GM18519 (cell line): Measurements from ENCODE around the gene CASTOR2.
"Not testable (repeated sequence)": the region's sequence is repeated elsewhere in the genome, so short reads cannot be mapped to it uniquely, and the experiment has no call there.

ENCODE experiments used
- ATAC-seq: cut with Tn5 transposase; IDR thresholded peaks from one replicate; pipeline ENCODE4 v1.9.1; 2021; ENCODE audit warnings: mild to moderate bottlenecking, moderate library complexity; ENCODE audit not compliant: unreplicated experiment, low FRiP score

The CASTOR2 gene

DNA sequence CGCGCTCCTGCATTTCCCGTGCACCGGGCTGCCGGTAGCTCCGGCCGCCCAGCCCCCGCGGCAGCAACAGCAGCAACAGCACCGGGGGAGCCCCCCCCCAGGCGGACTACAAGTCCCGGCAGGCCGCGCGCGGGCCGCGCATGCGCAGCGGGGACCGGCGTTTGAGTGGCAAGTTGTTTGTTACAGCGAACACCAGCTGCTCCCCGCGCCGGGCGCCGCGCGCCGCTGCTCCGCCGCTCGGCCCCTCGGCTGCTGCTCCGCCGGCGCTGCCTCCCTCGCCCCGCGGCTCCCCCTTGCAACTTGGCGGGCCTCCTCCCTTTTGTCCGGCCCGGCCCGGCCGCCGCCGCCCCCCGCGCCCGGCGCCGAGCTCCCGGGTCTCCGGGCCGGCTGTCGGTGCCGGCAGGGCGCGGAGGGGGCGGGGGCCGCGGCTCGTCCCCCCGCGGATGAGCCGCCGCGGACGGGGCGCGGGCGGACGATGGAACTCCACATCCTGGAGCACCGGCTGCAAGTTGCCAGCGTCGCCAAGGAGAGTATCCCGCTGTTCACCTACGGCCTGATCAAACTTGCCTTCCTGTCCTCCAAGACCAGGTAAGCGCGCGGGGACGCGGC, at the start of gene CASTOR2:
Gene CASTOR2 (plus strand): TSS at position 195 of the 609 bp plus-strand sequence. CDS start 281 bp downstream, at position 476.
- peak; percentile 75 for ATAC-seq

DNA sequence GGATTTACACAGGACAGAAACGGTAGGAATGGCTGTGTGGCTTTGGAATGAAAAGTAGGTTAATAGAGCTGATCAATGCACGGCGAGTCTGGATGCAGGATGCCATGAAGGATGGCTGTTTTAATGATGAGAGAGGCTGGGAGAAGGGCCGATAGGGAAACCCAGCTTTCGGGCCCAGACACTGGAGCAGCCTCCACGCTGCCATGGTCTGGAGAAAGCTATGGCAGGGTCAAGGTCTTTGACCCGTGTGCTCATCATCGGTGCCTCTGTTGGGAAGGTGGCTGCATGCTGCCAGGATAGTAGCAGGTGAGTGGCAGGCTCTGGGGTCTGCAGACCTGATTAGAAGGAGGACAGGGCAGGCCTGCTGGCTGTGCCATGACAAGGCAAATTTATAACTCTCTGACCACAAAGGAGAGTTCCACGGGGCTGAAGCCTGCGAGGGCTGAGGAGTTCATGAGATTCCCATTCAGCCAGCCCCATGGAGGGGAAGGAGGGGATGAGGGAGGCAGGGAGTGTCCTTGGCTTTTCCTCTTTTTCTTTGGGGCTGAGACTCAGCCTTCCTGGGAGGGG, 42.1 kb upstream of the CASTOR2 start:
- not testable (repeated sequence) for ATAC-seq

DNA sequence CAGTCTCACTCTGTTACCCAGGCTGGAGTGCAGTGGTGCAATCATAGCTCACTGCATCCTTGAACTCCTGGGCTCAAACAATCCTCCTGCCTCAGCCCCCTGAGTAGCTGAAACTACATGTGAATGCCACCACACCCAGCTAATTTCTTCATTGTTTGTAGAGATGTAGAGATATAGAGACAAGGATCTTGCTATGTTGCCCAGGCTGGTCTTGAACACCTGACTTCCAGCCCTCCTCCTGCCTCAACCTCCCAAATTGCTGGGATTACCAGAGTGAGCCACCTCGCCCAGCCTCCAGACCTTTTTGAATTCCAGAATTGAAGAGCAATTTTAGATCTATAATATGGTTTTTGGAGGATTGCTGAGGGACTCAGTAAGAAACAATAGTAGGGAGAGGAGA, 40.9 kb upstream of the CASTOR2 start:
- ATAC-seq = not testable (repeated sequence)

DNA sequence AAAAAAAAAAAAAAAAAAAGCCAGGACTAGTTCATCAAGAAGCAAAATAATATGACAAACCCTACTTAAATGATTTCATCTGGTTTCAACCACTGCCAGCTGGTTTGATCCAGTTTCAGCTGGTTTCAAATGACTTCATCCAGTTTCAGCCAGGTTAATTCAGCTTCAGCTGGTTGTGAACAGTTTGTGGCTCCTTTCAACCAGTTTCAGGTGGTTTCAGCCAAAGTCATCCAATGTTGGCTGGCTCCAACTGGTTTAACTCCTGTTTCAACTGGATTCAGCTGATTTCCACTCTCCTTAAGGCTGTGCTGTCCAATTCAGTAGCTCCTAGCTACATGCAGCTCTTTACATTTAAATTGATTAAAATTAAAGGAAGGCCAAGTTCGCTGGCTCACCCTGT, 37.5 kb upstream of the CASTOR2 start:
- ATAC-seq = not testable (repeated sequence)

DNA sequence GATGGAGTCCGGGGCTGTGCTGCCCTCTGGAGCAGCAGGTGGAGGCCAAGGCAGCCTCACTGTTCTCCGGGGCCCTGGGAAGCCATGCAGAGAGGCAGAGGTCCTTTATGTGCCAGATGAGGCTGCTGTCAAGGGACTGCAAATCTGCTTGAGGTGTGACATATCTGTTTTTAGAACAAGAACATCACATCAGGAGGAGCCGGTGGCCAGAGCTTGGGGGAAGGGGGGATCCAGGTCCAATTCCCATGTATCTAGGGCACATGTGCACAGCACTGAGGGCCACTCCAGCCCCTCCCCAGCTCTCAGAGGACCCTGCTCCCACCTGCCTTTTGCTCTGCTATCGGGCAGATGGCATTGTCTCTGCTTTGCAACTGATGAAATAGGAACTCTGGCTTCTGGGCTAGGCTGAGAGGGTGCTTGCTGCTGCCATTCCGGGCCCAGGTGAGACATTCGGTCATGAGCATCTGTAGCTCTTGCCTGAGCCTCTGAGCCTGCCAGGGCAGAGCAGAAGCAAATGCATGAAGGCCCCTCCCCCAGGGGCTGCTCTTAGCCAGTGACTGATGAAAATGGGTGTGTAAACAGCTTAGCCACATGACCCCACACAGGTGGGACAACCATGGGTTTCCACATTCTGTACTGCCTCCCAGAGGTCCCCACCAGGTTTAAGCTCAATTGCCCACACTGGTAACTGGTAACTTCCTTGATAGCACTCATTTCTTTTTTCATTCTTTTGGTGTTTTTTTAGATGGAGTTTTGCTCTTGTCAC, 32.8 kb upstream of the CASTOR2 start:
- ATAC-seq = not testable (repeated sequence)

DNA sequence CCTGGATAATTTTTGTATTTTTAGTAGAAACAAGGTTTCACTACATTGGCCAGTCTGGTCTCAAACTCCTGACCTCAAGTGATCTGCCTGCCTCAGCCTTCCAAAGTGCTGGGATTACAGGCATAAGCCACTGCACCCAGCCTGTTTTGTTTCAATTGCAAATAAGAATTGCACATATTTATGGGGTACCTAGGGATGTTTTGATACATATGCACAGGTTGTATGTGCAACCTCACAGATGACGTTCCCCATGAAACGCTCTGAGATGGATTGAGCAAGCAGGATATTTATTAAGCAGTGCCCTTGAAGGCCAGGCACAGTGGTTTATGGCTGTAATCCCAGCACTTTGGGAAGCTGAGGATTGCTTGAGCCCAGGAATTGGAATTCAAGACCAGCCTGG, 25.1 kb upstream of the CASTOR2 start:
- ATAC-seq = not testable (repeated sequence)

DNA sequence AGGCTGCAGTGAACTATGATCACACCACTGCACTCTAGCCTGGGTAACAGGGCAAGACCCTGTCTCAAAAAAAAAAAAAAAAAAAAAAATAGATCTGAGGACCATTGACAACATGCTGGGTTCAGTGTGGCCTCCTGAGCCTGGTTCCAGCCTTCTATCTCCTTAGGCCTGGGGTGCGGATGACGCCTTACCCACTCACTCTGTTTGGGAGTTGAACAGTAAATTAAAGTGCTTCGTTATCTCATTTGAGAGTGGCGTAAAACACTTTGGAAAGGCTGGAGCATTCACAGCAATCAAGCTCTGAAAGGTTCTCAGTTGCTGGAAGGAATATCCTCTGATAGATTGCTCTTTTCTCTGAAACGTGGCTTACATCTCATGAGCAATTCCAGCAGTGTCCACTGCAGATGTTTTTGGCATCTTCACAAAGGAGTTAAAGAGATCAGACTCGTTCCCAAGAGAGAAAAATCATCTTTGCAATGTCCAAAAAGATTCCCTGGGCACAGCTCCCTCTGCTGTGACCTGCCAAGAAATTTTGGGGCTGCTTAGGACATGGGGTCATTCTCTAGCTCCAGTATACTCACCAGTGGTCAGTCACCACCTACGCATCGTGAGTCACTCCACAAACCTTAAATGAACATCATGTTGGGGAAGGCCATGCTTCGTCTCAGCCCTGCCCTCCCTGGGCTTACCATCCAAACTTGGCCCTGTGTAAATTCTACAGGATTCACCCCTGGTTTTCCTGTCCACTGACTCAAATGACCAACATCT, 23.0 kb upstream of the CASTOR2 start:
- not testable (repeated sequence) for ATAC-seq

DNA sequence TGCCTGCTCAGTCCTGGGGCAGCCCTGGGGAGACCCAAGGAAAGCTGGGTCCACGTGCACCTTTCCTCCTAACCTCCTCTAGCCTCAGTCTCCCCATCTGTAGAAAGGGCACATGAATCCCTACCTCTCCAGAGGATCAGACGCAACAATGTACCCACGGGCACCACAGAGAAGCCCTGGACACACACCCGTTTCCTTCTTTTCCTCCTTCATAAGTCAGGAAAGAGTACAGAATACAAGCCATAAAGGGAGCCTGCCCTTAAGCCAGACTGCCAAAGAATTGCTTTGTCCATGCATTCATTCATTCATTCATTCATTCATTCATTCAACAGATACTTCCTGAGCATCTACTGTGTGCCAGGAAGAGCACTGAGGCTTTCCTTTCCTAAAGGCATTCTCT, 20.6 kb upstream of the CASTOR2 start:
- ATAC-seq = not testable (repeated sequence)

DNA sequence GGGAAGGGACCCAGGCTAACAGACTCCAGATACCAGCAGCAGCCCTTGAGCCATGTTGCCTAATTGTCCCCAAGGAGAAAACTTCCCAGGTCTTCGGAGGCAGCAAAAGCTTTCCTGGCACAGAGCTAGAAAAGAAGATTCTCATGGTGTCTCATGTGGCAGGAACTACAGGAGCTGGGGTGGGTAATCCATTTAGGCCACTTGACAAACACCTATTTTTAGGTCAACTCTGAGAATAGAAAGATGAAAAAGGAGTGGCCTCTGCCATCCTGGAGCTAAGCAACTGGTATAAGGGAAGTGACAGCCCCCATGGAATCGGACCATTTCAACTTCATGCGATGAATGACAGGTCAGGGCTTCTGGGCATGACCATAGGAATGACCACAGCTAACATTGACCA, 16.8 kb upstream of the CASTOR2 start:
- ATAC-seq = not testable (repeated sequence)

DNA sequence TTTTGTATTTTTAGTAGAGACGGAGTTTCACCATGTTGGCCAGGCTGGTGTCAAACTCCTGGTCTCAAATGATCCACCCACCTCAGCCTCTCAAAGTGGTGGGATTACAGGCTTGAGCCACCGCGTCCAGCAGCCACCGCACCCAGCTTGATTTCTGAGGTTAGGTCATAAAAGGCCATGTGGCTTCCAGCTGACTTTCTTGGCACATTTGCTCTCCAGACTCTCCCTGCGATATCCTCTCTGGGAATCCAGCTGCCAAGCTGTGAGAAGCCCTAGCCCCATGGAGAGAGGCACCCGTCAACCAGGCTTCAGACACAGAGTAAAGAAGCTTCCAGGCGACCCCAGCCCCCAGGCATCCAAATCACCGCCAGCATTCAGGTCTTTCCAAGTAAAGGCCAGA, 10.7 kb upstream of the CASTOR2 start:
- ATAC-seq = not testable (repeated sequence)

DNA sequence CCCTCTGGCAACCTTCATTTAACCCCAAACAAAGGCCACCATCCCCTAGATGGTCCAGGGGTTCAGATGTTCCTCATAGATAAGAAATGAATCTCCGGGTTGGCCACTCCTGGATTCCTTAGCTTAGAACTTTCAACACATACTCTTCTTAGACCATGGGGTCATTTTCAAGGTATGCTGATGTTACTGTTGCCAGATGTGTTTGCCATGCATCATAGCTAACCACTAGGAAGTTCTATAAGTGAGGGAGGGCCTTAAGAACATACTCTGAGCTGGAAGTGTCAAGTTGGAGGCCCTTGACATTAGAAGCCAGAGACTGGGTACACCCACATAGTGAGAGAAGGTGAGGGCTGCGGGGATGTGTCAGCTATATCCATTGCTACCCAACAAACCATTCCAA, 6.2 kb upstream of the CASTOR2 start:
- ATAC-seq = not testable (repeated sequence)

DNA sequence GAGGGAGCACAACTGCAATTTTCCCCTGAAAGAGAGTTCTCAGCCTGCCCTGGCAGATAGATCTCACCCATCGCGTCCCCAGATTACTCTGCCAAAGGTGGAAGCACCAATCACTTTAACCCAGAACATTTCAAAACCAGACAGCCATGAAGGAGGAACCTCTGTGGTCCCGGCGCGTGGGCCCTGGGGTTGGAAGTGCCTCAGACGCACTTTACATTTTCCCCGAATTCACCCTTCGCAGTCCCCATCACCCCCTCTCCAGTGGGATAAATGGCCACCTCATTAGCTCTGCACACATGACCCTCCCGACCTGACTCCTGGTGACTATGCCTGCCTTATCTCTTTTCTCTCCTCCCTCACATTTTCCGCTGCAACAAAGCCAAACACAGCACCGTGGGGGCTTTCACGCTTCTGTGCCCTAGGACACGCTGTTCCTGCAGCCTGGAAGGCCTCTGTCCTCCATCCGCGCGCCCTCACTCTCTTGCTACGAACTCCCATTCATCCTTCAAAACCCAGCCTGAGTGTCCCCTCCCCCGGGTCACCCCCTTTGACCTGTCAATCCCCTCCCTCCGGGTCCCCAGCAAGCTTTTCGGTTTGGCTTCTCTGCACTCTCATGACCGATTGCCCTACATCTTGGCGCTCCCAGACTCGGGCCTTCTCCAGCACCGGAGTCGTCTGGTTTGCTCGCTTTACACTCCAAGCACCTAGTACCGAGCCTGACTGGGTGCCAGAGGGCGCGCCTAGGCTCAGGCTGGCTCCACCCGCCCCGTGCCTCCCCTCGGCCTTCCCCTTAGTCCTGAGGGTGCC, 598 bp upstream of the CASTOR2 start:
- not testable (repeated sequence) for ATAC-seq

DNA sequence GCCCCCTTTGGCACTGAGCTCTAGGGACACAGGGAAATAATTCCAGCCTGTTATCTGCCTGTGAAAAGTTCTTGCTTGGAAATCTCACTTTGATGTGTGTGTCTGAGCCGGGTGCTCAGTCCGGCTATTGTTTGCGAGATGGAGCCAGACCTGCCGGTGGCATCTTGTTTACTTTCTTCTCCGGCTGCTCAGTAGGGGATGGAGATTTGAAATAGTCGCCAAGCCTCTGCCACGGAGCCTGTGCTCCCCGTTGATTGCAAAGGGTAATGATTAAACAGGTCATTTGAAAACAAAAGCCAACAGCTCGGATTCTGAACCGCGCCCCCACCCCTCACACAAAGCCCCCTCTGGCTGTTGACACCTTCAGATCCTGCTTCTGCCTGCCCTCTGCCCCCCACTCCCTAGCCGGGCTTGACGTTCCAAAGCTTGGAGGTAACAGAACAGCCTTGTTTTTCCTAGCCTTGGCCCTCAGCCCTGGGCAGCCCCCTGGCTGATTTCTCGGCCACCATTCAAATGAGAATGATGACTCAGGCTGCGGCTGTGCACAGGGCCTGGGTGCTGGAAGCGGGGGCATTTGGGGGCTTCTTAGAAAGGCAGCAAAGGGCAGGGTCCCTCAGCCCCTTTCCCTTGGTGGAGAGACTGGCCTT, 1.8 kb downstream of the CASTOR2 start:
- not testable (repeated sequence) for ATAC-seq

DNA sequence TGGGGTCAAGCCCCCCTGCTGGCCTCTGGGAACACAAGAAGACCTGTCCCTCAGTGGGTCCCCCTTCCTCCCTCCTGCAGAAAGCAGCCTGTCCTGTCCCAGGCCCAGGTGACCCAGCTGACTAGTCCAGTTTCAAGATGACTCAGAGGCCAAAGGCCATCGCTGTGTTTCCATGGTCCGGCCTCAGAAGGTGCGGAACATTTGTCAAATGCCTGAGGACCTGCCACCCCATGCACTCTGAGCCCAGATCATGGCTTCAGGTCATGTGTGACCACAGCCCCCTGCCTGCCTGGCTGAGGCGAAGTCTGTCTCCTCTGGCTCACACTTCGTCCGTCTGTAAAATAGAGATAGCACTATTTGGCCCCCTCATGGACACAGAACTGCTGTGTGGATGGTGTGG, 2.4 kb downstream of the CASTOR2 start:
- ATAC-seq = not testable (repeated sequence)

DNA sequence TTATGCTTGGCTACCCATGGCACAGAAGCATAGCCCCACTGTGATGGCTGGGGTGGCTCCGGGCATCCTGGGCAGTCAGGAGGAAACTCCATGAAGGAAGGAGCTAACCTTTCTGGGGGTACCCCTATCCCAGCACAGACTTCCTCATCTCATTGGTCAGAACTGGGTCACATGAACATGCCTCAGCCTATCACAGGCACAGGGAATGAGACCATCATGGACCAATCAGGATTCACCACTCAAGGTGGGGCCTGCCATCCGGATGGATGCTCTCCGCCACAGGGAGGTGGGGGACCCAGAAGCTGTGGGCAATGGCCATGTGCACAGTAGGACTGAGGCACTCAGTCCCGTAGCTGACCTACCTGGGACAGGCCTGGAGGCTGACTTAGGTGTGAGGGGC, 6.9 kb downstream of the CASTOR2 start:
- ATAC-seq = not testable (repeated sequence)

DNA sequence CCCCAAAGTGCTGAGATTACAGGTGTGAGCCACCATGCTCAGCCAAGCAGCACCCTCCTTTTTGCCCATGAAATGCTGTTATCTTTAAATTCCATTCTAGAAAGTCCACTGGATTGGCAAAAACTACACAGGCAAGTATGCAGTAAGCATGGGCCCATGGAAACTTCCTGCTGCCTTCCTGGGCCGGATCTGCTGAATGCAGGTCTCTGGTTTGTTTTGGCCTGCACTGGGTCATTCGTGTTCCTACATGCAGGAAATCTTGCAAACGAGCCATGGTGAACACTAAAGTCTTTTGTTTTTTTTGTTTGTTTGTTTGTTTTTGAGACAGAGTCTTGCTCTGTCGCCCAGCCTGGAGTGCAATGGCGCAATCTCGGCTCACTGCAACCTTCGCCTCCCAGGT, 7.9 kb downstream of the CASTOR2 start:
- ATAC-seq = not testable (repeated sequence)

DNA sequence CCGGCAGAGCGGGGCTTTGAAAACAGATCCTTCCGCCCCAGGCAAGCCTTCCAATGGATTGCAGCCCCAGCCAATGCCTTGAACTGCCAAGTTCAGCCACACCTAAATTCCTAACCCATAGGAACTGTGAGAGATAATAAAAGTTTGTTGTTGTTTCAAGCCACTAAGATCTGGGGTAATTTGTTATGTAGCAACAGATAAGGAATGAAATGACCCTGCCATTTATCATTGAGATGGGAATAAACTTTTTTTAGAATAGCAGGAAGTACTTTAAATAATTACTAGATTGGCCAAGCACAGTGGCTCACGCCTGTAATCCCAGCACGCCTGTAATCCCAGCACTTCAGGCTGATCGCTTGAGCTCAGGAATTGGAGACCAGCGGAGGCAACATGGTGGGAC, 11.5 kb downstream of the CASTOR2 start:
- ATAC-seq = not testable (repeated sequence)

DNA sequence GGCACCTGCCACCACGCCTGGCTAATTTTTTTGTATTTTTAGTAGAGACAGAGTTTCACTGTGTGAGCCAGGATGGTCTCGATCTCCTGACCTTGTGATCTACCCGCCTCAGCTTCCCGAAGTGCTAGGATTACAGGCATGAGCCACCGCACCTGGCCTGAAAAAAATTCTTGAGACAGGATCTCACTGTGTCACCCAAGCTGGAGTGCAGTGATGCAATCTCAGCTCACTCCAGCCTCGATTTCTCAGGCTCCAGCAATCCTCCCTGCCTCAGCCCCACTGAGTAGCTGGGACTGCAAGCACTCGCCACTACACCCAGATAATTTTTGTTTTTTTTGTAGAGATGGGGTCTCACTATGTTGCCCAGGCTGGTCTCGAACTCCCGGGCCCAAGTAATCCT, 13.0 kb downstream of the CASTOR2 start:
- not testable (repeated sequence) for ATAC-seq

DNA sequence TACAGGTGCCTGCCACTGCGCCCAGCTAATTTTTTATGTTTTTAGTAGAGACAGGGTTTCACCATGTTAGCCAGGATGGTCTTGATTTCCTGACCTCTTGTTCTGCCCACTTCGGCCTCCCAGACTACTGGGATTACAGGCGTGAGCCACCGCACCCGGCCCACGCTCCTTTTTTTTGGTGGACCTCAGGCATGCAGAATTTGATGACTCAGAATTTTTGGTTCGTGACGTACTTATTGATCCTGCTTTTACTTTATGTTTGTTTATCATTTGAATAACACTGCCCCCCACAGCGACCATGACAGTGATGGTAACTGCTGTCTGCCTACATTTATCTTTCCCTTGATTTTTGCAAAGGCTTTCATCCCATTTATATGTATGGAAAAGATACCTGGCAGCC, 23.9 kb downstream of the CASTOR2 start:
- not testable (repeated sequence) for ATAC-seq

DNA sequence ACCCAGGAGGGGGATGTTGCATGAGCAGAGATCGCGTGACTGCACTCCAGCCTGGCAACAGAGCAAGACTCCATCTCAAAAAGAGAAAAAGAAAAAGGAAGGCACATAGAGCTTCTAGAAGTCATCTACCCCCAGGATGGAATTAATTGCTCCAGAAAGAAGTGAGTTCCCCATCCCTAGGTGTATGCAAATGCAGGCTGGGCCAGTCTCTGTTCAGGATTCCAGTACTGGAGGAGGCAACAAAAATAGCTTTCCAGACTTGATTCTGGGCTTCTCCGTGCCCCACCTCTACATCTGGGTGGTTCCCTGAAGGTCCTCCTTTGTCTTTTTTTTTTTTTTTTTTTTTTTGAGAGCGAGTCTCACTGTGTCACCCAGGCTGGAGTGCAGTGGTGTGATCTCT, 28.6 kb downstream of the CASTOR2 start:
- no peak for ATAC-seq
